ENCODE data around the gene HHAT.

GRCh38 chr1:210335001-210335400, 6.3 kb downstream of the HHAT start:
- TF ChIP-seq CTCF (IDR thresholded peaks at IDR 0.05; ENCODE audit: low read length) (no peak), EZH2 (IDR thresholded peaks at IDR 0.05; ENCODE audit: borderline replicate concordance, low read length) (no peak)

All from OCI-LY1 (cell line).